HG03354 (cell line): ENCODE measurements around the gene CPLX3.

Experiments used
- ATAC-seq: cut with Tn5 transposase; IDR thresholded peaks from one replicate; pipeline ENCODE4 v1.9.1; 2021; ENCODE audit warnings: mild to moderate bottlenecking; ENCODE audit not compliant: unreplicated experiment, poor library complexity, severe bottlenecking

CPLX3 gene

DNA sequence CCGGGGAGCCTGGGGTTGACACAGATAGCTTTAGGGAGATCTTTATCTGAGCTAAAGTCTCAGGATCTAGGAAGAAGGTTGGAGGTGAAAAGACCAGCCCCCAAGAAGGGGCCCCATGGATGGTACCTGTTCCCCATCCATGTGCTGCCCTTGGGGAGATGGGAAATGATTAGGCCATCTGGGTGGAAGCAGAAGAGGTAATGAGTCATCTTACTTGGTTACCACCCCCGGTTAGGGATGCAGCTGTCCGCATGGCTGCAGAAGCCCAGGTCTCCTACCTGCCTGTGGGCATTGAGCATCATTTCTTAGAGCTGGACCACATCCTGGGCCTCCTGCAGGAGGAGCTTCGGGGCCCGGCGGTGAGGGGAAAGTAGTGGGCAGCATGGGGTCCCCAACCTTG is 3.1 kb upstream of the CPLX3 start:
- no peak for ATAC-seq

DNA sequence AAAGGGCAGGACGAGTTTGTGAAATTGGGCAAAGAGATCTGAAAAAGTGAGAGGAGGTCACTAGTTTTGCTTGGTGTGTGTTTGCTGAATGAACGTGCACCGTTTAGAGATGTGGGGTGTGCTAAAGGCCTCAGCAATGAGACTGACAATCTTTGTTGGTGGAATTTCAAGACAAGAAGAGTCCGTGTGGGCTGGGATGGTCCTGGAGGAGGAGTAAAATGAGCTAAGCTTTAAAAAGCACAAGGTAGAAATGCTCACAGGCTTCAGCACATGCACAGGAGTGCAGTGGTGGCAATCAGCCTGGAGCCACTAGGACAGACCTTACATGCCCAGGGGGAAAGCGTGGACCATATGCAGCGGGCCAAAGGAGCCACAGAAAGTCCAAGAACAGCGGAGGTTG is 1.5 kb upstream of the CPLX3 start:
- ATAC-seq: no peak

DNA sequence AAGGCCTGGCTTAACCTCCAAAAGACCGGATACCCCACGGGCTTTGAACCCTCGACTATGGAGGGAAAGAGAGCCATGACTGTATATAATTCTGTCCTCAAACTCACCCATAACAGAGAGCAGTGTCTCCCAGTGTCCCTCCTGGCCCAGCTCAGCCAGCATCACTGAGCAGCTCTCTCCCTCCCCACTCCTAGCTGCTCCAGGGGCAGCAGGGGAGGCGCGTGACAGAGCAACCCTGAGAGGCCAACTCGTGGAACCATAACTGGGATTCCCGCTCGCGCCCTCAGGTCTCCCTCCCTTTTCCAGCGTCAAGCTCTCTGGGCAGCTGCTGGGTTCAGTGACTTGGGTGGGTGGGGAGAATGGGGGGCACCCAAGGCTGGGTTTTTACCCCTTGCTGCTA is 561 bp upstream of the CPLX3 start:
- ATAC-seq: no peak

DNA sequence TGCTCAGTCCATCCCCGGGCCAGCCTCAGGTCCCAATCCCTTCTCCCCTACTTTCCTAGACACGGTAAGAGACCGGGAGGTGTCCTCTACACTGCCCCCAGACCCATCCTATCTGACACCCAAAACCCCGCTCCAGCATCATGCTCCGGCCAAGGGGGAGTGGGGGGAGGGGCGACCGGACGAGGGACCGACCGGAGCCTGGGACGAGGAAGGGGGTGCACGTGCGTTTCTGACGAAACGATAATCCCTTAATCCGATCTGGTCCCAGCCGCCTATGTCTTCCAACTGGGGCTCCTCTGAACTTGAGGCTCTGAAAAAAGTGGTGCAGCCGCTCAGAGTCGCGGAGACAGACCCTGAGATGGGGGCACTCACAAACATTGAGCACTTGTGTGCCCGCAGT is 494 bp downstream of the CPLX3 start:
- ATAC-seq: no peak

DNA sequence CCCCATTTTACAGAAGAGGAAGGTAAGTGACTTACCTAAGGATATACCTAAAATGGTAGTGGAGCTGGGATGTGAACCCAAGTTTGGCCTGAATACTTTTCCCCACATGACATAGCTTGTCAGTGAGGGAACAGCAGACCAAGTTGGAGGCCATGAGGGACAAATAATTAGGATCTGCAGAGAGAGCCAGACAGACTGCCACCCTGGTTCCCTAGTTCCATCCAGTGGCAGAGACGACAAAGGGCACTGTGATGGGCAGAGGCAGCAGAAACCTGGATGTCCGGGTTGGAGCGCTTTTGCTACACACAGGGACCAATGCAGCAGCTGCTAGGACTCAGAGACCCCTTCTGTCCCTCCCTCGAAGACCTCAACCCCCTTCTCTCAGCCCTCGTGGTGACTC is 1.2 kb downstream of the CPLX3 start:
- ATAC-seq: no peak

DNA sequence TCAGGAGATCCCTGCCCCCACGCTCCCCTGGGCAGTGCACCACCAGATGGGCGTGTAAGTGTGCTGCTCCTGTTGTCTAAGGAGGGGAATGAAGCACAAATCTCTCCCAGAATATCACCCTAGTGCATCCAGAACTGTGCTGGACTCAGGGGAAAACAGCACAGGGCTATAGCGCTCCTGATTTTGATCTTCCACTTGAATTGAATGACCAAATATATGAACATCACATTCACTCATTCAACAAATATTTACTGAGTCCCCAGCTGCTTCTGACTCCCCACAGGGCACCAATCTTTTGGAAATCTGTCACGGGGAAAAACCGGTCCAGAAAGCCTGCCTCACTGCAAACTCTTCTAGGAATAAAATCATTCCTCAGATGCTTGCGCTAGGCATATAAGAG is 2.4 kb downstream of the CPLX3 start:
- no peak for ATAC-seq

DNA sequence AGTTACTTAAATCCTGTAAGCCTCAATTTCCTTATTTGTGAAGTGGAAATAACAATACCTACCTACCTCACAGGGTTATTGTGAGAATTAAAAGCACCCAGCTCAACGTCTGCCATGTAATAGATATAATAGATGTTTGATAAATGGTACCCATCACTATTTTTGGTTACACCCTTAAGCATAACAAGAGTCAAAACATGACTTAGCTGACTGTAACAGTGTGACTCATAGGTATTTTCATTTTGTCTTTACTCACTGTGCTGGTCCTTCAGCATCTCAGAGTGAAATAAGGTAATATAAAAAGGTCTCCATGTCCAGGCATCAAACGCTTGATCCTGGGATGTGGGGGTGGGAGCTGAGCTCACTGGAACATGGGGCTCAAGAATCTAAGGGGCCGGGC is 3.1 kb downstream of the CPLX3 start:
- ATAC-seq: no peak

DNA sequence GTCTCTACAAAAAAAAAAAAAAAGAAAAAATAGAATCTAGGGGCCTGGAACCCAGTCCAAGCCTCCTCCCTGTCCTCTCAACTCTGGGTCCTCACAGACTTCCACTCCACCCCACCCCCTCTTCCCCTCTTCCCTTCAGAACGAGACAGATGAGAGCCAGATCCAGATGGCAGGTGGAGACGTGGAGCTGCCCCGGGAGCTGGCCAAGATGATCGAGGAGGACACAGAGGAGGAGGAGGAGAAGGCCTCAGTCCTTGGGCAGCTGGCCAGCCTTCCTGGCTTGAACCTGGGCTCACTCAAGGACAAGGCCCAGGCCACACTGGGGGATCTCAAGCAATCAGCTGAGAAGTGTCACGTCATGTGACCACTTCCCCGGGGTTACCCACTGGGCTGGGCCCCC is 3.6 kb downstream of the CPLX3 start:
- no peak for ATAC-seq

DNA sequence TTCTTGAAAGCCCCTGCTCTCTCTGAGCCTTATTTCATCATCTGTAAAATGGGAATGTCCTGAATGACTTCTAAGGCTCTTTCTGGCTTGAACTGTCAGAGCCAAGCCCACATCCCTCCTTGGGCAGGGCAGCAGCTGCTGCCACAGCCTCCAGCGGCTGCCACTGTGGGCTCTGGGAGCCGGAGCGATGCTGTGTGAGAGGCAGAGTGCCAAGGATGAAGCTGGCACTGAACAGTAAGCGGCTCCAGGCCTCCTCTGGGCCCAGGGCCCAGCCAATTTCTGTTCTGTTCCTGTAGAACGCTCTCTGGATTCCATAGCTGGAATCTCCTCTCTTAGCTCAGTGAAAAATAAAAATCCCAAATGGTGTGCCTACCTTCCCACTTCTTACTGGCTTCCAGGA is 4.4 kb downstream of the CPLX3 start:
- ATAC-seq: no peak

DNA sequence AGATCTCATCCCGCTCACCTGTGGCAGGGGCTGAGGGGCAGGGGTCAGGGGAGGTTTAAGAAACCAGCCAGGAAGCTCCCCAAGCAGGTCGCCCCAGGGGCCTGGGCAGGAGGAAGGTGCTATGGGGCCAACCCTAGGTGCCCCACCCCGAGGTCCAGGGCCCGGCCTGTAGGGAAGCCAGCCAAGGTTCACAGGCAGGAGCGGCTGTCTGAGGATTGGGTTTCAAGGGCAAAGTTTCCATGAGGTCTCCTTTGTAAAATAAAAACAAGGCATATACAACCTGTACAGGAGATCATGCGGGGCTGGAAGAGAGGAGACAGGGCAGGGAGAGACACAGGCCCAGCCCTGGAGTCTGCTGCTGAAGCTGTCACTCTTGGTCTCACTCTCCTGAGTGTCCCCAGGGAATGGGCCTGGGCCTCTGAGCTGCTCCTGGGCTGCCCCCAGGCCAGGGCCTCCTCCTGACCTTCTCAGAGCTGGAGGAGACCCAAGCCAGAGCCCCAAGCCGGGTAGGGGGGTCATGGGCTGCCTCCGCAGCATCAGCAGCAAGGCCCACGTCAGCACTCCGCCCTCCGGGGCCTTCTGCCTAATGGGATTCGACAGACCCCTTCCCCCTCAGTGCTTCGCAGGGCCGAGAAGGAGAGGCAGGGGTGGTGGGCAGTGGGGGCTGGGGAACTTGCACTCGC is 5.5 kb downstream of the CPLX3 start:
- ATAC-seq: no peak

DNA sequence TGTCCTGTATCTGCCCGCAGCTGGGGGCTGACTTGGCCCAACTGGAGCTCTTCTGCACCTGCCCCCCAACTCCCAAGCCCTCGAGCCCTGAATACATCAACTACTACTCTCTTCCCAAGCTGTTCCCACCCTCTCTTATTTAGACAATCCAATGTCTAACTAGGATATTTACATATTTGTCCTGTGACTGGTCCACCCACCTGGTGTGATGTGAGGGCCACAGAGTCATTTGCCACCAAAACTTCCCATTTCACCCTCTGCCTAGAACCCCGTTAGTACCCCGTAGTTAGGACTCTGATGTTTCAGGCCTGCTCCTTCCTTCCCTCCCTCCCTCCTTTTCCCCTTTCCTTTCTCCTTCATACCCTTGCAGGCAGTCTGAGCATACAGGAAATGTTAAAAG is 6.4 kb downstream of the CPLX3 start:
- ATAC-seq: no peak

DNA sequence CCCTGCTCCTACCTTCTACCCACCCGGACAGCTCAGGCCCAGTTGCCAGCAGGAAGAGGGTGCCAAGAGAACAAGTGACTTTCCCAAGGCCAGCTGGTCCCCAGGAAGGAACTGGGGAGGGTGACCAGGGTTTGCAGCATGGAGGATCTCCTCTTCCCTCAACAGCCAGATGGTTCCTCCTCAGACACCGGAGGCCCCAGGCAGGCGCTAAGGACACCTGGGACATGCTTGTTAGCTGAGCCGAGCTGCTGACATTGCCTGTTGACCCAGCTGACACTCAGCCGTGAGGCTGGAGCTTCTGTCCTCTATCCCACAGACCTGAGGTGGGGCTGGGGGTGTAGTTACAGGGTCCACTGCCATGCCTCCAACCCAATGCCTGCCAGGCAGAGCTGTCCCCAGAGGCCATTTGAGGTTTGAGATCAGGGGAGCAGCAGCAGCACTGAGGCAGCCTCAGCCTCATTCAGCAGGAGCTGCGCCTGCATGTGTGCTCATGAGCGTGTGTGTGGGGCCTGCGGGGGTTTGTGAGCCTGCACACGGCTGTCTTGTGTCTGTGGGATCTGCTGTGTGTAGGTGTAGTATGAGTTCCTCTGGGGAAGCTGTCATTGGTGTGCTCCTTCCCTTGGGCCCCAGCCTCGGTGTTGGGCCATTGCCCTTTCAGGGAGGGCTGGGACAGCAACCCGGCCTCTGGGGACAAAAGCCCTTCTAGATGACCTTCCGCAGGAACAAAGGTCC is 7.1 kb downstream of the CPLX3 start:
- ATAC-seq: no peak

DNA sequence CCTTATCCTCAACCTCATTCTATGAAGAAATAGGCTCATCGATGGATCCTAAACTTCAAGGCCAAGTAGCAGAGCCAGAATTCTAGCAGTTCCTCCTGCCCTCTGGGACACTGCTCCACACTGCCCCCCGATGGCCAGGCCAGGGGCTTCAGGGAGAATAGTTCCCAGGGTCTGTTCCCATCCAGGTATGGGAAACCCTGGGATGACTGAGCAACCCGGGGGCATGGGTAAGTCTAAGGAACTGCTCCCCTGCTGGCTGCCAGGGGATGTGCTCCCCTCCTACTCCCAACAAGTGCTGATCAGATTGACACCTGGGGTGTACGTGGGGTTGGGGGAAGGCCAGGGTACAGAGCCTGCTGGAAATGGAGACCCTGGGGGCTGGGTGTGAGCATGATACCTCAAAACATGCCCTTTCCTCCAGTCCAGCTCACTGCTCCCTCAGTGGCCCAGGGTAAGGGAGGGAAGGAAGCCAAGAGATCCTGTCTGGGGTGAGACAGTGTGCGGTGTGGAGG is 8.9 kb downstream of the CPLX3 start:
- ATAC-seq: no peak

DNA sequence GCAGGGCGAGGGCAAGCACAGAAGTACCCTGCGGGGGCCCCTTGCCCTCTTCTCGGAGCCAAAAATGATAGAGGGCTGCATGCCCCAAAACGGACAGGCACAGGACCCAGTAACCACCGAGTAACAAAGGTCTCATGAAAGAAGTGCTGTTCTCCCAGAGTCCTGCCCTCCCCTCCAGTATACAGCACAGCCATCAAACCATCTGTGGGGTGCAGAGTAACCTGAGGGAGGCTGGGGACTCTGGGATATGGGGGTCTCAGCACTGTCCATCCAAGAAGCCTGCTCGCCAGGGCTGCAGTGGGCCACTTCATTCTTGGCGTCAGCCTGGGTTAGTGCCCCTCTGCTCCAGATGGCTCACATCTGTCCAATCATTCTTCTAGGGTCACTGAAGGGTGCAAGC is 10.4 kb downstream of the CPLX3 start:
- ATAC-seq: no peak

DNA sequence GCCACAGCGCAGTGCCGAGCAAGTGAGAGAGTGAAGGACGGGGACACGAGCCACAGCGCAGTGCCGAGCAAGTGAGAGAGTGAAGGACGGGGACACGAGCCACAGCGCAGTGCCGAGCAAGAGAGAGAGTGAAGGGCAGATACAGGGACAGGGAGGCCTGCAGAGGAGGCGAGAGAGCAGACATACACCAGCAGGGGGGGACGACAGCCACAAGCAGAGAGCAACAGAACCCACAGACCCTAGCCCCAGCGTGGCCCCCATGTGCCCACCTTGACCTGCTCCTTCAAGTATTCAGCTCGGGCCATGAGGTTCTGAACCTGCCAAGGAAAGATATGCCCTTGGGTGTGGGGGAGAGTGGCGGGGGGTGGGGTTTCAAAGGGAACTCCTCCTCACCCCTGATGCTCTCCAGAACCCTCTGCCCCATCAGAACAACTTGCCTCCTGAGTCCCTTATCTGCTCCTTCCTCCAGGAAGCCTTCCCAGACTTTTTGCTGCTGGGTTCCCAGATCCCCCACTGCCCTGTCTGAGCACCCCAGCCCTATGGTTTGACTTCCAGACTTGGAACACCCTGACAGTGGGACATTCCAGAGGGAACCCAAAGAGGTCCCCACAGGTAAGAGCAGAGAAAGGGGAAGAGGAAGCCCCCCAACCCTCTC is 11.2 kb downstream of the CPLX3 start:
- ATAC-seq: no peak

DNA sequence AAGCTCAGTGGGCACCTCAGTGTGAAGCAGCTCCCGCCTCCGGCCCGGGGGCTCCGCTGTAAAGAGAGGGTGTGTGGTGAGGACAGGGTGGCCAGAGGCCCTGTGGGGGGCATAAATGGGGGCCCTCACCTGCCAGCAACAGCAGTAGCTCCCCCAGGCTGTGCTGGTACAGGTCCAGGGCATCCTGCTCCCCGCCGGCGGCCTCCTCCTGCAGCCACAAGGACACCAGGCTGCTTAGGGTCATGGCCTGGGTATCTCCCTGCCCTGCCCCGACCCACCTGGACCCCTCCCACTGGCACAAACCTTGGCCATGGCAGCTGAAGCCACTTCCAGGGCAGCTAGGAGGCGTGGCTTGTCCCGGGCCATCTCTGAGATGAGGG is 11.7 kb downstream of the CPLX3 start:
- no peak for ATAC-seq

DNA sequence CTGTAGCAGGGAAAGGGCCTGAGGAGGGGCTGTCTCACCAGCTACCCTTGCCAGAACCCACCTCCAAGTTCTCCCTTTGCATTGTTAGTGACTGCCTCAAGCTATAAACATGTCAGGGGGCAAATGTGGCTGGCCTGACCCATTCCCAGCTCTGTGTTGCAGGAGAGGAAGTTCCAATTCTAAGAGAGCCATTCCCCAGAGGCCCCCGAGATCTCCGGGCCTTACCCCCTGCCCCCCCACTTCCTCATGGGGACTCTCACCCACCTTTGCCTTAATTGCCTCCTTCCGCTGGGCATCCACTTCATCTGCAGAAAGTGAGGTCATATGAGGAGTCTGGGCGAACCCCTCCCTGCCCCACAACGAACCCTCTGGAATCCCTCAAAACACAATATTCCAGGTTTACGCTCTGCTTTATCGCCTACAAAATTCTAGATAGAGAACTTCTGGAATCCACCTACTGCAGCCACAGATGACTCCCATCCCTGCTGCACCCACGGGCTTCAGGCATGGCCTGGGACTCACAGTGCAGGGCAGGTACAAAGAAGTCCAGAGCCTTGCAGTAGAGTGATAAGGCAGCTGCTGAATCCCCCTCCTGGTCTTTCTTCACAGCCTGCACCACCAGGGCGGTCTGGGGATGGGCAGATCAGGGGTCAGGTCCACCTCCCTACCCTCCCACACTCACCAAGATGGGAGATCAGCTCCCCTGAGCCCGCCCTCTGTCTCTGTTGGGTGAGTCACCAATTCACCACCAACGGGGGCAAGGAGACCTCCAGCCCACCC is 12.5 kb downstream of the CPLX3 start:
- no peak for ATAC-seq

DNA sequence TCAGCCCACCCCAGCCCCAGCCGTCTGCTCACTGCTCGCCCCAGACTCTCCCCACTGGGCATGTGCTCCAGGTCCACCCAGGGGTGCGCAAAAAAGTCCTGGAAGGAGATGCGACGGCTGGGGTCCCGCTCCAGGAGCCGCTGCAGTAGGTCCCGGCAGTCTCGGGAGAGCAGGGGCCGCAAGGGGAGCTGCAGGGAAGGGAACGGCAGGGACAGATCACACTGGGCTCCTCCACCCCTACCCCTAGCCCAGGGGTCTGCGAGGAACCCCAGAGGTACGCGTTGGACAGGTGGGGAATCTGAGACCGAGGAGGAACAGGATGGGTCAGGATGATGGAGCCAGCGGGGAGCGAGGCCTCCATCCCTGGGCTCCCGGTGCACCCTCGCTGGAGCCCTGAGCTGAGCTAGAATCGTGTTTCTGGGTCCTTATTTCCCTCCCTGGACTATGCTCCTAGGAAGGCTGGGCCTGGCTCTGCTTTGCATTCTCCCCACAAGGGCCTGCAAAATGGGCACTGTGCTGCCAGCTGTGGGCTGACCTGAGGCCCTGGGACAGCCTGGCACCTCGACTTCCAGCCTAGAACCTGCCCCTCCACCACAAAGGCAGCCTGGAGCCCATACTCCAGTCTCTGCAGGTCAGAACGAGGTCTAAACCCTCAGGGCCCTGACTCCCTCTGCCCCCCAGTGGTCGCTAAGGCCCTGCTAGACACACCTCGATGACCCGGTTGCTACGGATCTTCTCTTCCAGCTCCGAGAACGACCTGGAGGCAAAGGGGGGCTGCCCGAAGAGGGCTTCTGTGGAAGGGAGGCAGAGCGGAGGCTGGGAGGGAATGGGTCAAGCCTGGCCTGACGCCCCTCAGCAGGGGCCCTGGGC is 13.3 kb downstream of the CPLX3 start:
- no peak for ATAC-seq
